ENCODE results near the gene RIMS4. TPM values are rescaled to one million over a fixed set of nuclear protein-coding genes. Genes with fewer than 3 reads are reported as not detected.

The RIMS4 gene
- total RNA-seq, 1 donor from 2014 or later, result not detected

DNA sequence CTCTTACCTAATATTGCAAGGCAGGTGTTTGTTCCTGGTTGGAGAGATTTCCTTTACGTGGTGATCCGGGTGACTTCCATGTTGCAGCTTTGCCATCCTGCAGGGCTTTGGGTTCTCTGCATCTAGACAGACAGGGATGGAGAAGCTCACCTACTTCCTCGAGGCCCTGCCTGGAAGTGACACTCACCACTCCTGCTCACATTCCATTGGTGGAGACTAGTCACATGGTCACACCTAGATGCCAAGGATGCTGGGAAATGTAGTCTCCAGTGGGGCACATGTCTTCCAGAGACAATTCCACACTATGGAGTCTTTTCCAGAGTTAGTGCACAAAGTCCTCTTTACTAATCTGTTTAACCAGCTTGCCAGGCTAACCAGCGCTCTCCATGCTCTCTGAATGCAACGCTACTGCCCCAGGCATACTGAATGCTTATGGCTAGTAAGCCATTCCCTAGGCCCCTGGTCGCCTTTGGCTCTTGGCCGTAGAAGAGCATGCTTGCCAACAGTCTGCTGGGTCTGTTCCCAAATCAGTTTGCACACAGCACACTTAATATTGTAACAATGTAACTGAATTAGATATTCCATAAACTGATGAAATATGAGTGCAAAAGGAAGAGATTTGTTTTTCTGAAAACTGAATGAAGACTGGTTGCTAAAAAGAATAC lies 71.4 kb downstream of the RIMS4 start:
- no peaks in the 10 kb centered on the region for H3K36me3 Mint-ChIP-seq (ENCODE audit: low read depth)
- no peak overlapping the region for H3K27ac Mint-ChIP-seq
- intact Hi-C loops (cut with micrococcal nuclease), result no loop called here
- DNase-seq (no peak), ATAC-seq (ENCODE audit: low read depth) (peak; percentile 40)
- peaks cover 5% of the 10 kb centered on the region for H3K9me3 Mint-ChIP-seq
- peaks cover 2% of the 10 kb centered on the region for H3K27me3 Mint-ChIP-seq
- TF ChIP-seq CTCF (IDR thresholded peaks at IDR 0.05), result no peak
- H3K4me1 Mint-ChIP-seq, result peaks cover 21% of the 10 kb centered on the region
- ChIA-PET POLR2A (no interaction called here), CTCF (no interaction called here)
- no peak overlapping the region for H3K4me3 Mint-ChIP-seq

GRCh38 chr20:44737116-44737515 lies 73.2 kb downstream of the RIMS4 start:
- CTCF ChIA-PET, result interaction anchor here (0.8 kb wide), 1 partner anchor 11 kb away, joined by 5 read pairs; no protein-coding TSS in a partner anchor
- Mint-ChIP-seq H3K4me3 (no peak overlapping the region), H3K36me3 (ENCODE audit: low read depth) (no peaks in the 10 kb centered on the region), H3K4me1 (peaks cover 13% of the 10 kb centered on the region), H3K27ac (no peak overlapping the region), H3K27me3 (no peaks in the 10 kb centered on the region), H3K9me3 (peaks cover 5% of the 10 kb centered on the region)
- intact Hi-C loops (cut with micrococcal nuclease), result no loop called here
- no peak for TF ChIP-seq CTCF (IDR thresholded peaks at IDR 0.05)
- POLR2A ChIA-PET, result no interaction called here
- ATAC-seq (ENCODE audit: low read depth), result no peak
- DNase-seq, result no peak

DNA sequence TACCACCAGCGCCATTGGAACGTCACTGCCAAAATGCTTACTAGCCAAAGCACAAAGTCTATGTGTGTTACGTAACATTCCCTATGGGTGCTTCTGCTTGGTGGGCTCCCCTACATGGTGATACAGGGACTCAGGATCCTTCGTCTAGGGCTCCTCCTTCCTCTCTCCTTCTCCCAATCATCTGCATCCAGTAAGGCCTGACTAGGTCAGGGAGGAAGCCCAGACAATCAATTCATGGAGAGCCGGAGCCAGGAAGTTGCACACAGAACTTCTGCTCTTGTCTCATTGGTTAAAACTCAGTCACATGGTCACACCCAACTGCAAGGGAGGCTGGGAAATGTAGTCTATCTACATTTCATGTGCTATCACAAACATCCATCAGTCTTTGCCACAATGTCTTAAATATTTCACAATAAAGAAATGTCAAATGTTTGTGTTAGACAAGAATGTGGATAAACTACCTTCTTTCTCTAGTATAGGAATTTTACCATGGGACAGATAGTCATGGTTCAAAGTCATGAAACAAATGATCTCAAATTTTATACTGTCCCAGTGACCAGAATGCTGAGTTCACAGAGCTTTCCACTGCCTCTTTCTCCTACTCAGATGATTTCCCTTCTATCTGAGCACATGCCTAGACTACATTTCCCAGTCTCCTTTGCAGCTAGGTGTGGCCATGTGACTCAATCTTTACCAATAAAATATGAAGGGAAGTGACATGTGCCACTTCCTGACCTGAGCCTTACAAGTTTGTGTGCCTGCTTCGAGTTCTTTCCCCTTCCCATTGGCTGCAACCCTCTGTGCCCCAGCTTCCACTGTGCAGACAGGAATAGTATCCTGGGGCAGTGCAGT lies 74.0 kb downstream of the RIMS4 start:
- Mint-ChIP-seq H3K9me3 (peaks cover 5% of the 10 kb centered on the region), H3K4me1 (peaks cover 8% of the 10 kb centered on the region), H3K4me3 (peak overlapping the region; percentile 74), H3K27ac (no peak overlapping the region), H3K36me3 (ENCODE audit: low read depth) (no peaks in the 10 kb centered on the region), H3K27me3 (no peaks in the 10 kb centered on the region)
- ChIA-PET POLR2A (no interaction called here), CTCF (no interaction called here)
- DNase-seq (no peak), ATAC-seq (ENCODE audit: low read depth) (peak; percentile 73)
- TF ChIP-seq CTCF (IDR thresholded peaks at IDR 0.05), result no peak
- intact Hi-C loops (cut with micrococcal nuclease), result no loop called here

- Mint-ChIP-seq H3K4me1 (peaks cover 8% of the 10 kb centered on the region), H3K27me3 (no peaks in the 10 kb centered on the region), H3K9me3 (peaks cover 5% of the 10 kb centered on the region), H3K27ac (no peak overlapping the region), H3K4me3 (peak overlapping the region; percentile 74), H3K36me3 (ENCODE audit: low read depth) (no peaks in the 10 kb centered on the region)
- ATAC-seq (ENCODE audit: low read depth), result no peak
- CTCF ChIA-PET, result no interaction called here
- intact Hi-C loops (cut with micrococcal nuclease), result no loop called here
- DNase-seq, result no peak
- no peak for TF ChIP-seq CTCF (IDR thresholded peaks at IDR 0.05)
- POLR2A ChIA-PET, result no interaction called here
Measured at GRCh38 chr20:44735816-44736169, 74.6 kb downstream of the RIMS4 start.

GRCh38 chr20:44734938-44735337 lies 75.4 kb downstream of the RIMS4 start:
- intact Hi-C loops (cut with micrococcal nuclease), result loop anchor here (5.0 kb wide), 2 partner anchors 118 to 213 kb away; partner anchors contain the start of gene SERINC3
- ATAC-seq (ENCODE audit: low read depth) (no peak), DNase-seq (no peak)
- CTCF ChIA-PET, result no interaction called here
- no peaks in the 10 kb centered on the region for H3K36me3 Mint-ChIP-seq (ENCODE audit: low read depth)
- POLR2A ChIA-PET, result no interaction called here
- no peak overlapping the region for H3K4me3 Mint-ChIP-seq
- no peak overlapping the region for H3K27ac Mint-ChIP-seq
- peaks cover 5% of the 10 kb centered on the region for H3K9me3 Mint-ChIP-seq
- TF ChIP-seq CTCF (IDR thresholded peaks at IDR 0.05), result no peak
- H3K4me1 Mint-ChIP-seq, result peaks cover 8% of the 10 kb centered on the region
- H3K27me3 Mint-ChIP-seq, result no peaks in the 10 kb centered on the region
